K562 (cell line): ENCODE results near the gene CCPG1. TPM values are rescaled to one million over a fixed set of nuclear protein-coding genes. Genes with fewer than 3 reads are reported as not detected.
A peak's percentile ranks its signal among the peaks of the same experiment; 100 is the strongest.

ENCODE experiments used
- ASH1L ChIP-seq: fragments of 450-650 bp; IDR thresholded peaks from 2 replicates; pipeline ENCODE4 v1.6.1; 2018; ENCODE audit warnings: borderline replicate concordance, mild to moderate bottlenecking, low read depth; ENCODE audit not compliant: partially characterized antibody
- E2F4 ChIP-seq: sonication (generic); formaldehyde crosslinking; IDR thresholded peaks from 2 replicates; pipeline ENCODE4 v1.8.0; 2022; ENCODE audit warnings: mild to moderate bottlenecking, low read depth, missing genetic modification reagents
- MTA2 ChIP-seq: fragments of 450-650 bp; IDR thresholded peaks from 2 replicates; pipeline ENCODE4 v1.6.1; 2016; ENCODE audit warnings: low read depth
- NR2C2 ChIP-seq, 2 experiments: fragments of 200-800 bp in 1 of 2; sonication (Bioruptor generic) in 1 of 2; sonication (generic) in 1 of 2; formaldehyde crosslinking in 1 of 2; IDR thresholded peaks; 2 replicates each; pipeline versions ENCODE4 v1.6.1 to v1.8.0; 2016 to 2022; ENCODE audit warnings: mild to moderate bottlenecking in 1 of 2, missing compliant biosample characterization in 1 of 2, missing genetic modification characterization in 1 of 2, missing genetic modification reagents in 1 of 2
- SLC30A9 ChIP-seq: fragments of 250-450 bp; sonication (Bioruptor Pico); IDR thresholded peaks from 2 replicates; pipeline ENCODE4 v1.8.0; 2022; ENCODE audit warnings: mild to moderate bottlenecking, moderate library complexity
- SMAD4 ChIP-seq: fragments of 250-450 bp; sonication (Bioruptor Pico); conservative IDR thresholded peaks from 2 replicates; pipeline ENCODE4 v1.8.0; 2021; ENCODE audit warnings: inconsistent platforms, mild to moderate bottlenecking, moderate library complexity
- U2AF1 ChIP-seq: fragments of 200-400 bp; formaldehyde crosslinking; optimal IDR thresholded peaks from 2 replicates; pipeline ENCODE3; 2017; ENCODE audit warnings: mild to moderate bottlenecking, low read depth, low read length, moderate library complexity
- ZC3H4 ChIP-seq: sonication (generic); formaldehyde crosslinking; IDR thresholded peaks from 2 replicates; pipeline ENCODE4 v1.9.0; 2021; ENCODE audit warnings: missing genetic modification reagents, borderline replicate concordance
- ZKSCAN8 ChIP-seq: fragments of 200-800 bp; sonication (Bioruptor generic); IDR thresholded peaks from 2 replicates; pipeline ENCODE4 v1.6.1; 2016; ENCODE audit warnings: missing genetic modification characterization, missing compliant biosample characterization
- polyA plus RNA-seq, 8 experiments: library from polyadenylated mRNA; depleted of rRNA in 4 of 8; stranded (reverse) in 5 of 8; unstranded in 3 of 8; fragments of >200 nt; fragmentation: Nextera tagmentation in 2 of 8; fragmentation: Illumina TruSeq in 1 of 8; extraction: Ambion mirVana in 2 of 8; extraction: Trizol in 1 of 8; gene quantifications; 2 replicates each; pipeline versions ENCODE4 v1.2.1 to v1.2.3, GENCODE V29; 2011 to 2014; ENCODE audit warnings: inconsistent platforms in 1 of 8, missing spikeins in 1 of 8
- total RNA-seq, 7 experiments: library from RNA; depleted of rRNA in 6 of 7; stranded (reverse); fragments of >200 nt in 6 of 7; fragmentation: Illumina TruSeq in 2 of 7; extraction: Trizol in 2 of 7; gene quantifications; 2 replicates each; pipeline versions ENCODE4 v1.2.1 to v1.2.3, GENCODE V29; 2011 to 2021; ENCODE audit warnings: low replicate concordance in 1 of 7
- TF ChIP-seq, protein P1 (sequence below), 2 experiments: fragments of 450-650 bp; conservative IDR thresholded peaks; 2 replicates each; pipeline ENCODE4 v1.6.1; 2017; ENCODE audit warnings: mild to moderate bottlenecking in 2 of 2, moderate library complexity in 2 of 2
- TF ChIP-seq, protein P2 (sequence below): fragments of 250-450 bp; sonication (Bioruptor Pico); IDR thresholded peaks from 2 replicates; pipeline ENCODE4 v1.8.0; 2022; ENCODE audit warnings: moderate library complexity, mild to moderate bottlenecking, inconsistent platforms
- TF ChIP-seq, protein P3 (sequence below): fragments of 150-350 bp; IDR thresholded peaks from 2 replicates; pipeline ENCODE4 v1.6.1; 2014; ENCODE audit warnings: low read depth, mild to moderate bottlenecking, low read length, borderline replicate concordance

Gene CCPG1
- total and polyA plus RNA-seq, 9 of the 15 experiments (the other 6 are each of a cell fraction or from before 2014, with no cell fraction given): 33.0 to 54.9 (median 41.1) TPM

DNA sequence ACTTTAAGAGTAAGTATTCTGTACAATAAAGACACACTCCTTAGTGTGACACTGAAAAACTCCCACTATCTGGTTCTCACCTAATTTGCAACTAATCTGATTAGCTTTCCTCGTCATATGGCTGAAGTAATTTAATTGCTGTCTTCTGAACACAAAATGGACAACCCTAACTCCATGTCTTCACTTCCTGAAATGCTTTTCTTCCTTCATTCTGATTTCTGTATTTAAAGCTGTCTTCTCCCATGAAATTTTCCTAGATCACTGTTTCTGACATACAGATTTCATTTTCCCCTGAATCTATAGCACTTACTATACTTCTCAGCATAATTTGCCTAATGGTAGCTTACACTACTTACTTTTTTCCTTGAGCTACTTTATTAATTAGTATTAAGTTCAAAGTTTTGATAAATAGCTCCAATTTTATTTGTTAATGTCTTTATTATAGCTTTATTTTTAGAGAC, 6.3 kb downstream of the CCPG1 start (continued):
- TF ChIP-seq, protein P1, sequence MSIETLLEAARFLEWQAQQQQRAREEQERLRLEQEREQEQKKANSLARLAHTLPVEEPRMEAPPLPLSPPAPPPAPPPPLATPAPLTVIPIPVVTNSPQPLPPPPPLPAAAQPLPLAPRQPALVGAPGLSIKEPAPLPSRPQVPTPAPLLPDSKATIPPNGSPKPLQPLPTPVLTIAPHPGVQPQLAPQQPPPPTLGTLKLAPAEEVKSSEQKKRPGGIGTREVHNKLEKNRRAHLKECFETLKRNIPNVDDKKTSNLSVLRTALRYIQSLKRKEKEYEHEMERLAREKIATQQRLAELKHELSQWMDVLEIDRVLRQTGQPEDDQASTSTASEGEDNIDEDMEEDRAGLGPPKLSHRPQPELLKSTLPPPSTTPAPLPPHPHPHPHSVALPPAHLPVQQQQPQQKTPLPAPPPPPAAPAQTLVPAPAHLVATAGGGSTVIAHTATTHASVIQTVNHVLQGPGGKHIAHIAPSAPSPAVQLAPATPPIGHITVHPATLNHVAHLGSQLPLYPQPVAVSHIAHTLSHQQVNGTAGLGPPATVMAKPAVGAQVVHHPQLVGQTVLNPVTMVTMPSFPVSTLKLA (conservative IDR thresholded peaks at IDR 0.05): no peak
- TF ChIP-seq ZKSCAN8 (peak; percentile 75; the same call in 1 of the 2 replicates), SLC30A9 (CRISPR knock-in tag) (no peak), ASH1L (no peak), ZC3H4 (CRISPR knock-in tag) (no peak), MTA2 (no peak), SMAD4 (CRISPR knock-in tag) (peak; percentile 86), NR2C2 (CRISPR knock-in tag; IDR thresholded peaks at IDR 0.05) (no peak), NR2C2 (tag; IDR thresholded peaks at IDR 0.05) (peak; percentile 65; the same call in 1 of the 2 replicates), E2F4 (CRISPR knock-in tag) (no peak), U2AF1 (no peak)
- TF ChIP-seq, protein P2, sequence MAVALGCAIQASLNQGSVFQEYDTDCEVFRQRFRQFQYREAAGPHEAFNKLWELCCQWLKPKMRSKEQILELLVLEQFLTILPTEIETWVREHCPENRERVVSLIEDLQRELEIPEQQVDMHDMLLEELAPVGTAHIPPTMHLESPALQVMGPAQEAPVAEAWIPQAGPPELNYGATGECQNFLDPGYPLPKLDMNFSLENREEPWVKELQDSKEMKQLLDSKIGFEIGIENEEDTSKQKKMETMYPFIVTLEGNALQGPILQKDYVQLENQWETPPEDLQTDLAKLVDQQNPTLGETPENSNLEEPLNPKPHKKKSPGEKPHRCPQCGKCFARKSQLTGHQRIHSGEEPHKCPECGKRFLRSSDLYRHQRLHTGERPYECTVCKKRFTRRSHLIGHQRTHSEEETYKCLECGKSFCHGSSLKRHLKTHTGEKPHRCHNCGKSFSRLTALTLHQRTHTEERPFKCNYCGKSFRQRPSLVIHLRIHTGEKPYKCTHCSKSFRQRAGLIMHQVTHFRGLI (CRISPR knock-in tag): peak; percentile 94
- TF ChIP-seq, protein P3, sequence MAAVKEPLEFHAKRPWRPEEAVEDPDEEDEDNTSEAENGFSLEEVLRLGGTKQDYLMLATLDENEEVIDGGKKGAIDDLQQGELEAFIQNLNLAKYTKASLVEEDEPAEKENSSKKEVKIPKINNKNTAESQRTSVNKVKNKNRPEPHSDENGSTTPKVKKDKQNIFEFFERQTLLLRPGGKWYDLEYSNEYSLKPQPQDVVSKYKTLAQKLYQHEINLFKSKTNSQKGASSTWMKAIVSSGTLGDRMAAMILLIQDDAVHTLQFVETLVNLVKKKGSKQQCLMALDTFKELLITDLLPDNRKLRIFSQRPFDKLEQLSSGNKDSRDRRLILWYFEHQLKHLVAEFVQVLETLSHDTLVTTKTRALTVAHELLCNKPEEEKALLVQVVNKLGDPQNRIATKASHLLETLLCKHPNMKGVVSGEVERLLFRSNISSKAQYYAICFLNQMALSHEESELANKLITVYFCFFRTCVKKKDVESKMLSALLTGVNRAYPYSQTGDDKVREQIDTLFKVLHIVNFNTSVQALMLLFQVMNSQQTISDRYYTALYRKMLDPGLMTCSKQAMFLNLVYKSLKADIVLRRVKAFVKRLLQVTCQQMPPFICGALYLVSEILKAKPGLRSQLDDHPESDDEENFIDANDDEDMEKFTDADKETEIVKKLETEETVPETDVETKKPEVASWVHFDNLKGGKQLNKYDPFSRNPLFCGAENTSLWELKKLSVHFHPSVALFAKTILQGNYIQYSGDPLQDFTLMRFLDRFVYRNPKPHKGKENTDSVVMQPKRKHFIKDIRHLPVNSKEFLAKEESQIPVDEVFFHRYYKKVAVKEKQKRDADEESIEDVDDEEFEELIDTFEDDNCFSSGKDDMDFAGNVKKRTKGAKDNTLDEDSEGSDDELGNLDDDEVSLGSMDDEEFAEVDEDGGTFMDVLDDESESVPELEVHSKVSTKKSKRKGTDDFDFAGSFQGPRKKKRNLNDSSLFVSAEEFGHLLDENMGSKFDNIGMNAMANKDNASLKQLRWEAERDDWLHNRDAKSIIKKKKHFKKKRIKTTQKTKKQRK: no peak
